Erythroblast (primary cell): ENCODE results near the gene BGLAP.
A peak's percentile ranks its signal among the peaks of the same experiment; 100 is the strongest.

Source experiments
- GATA1 ChIP-seq: IDR thresholded peaks from 2 replicates; pipeline ENCODE4 v1.6.1; 2011; ENCODE audit warnings: low read depth, mild to moderate bottlenecking, control low read depth, low read length, moderate library complexity
- POLR2A ChIP-seq: IDR thresholded peaks from 2 replicates; pipeline ENCODE4 v1.6.1; 2011; ENCODE audit warnings: mild to moderate bottlenecking, low read length

DNA sequence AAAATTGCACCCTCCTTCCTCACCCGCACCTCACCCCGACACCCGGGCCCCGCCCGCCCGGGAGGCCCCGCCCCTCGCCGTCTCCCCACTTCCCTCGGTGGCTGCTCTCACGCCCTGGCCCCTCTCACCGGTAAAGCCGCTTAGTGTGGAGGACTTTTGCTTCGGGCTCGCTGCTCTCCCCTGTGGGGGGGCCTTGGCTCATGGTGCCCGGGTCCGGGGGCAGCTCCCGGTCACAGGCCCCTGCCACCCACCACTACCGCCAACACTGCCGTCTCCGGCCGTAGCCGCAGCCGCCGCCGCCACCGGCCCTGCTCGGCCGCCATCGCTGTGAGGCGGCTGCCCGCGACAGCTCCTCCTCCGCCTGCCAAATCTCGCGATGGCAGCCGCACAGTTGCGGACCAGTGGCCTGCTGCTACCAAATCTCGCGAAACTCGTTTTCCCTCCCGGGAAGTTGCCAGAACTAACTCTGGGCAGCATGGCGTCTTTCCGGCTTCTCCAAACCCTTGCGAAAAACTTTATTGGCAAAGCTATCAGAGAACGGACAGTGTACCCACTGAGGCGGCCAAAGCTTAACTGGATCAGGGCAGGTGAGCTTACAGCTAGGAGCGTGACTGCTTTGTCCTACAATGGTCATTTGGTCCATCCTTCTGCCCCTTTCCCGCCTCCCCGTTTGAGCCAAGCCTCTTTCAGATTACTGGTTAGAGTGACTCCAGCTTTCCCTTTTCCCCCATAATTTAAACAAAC is 40.7 kb downstream of the BGLAP start, which contains the start of gene SMG5:
- TF ChIP-seq POLR2A (peak; percentile 96), GATA1 (no peak)
